Uterus (tissue), 4 donors: ENCODE measurements around the gene FYCO1. TPM values are rescaled to one million over a fixed set of nuclear protein-coding genes. Genes with fewer than 3 reads are reported as not detected.

Experiments
- DNase-seq, 2 donors: peaks; one replicate each; pipeline ENCODE4 v3.0.0-alpha.2; 2019 to 2020
- H3K27ac ChIP-seq, 2 donors: fragments of 200-600 bp; sonication (generic); 1 replicate in 1 of 2; 2 replicates in 1 of 2; pipeline ENCODE4 v1.5.1; 2016 to 2018
- H3K27me3 ChIP-seq, 2 donors: fragments of 200-600 bp; sonication (generic); one replicate each; pipeline ENCODE4 v1.5.1; 2018 to 2019; ENCODE audit warnings: control low read depth in 1 of 2
- H3K36me3 ChIP-seq, 2 donors: fragments of 200-600 bp; sonication (generic); one replicate each; pipeline ENCODE4 v1.5.1; 2019; ENCODE audit warnings: control low read depth in 1 of 2
- H3K4me1 ChIP-seq, 2 donors: fragments of 200-600 bp; sonication (generic); one replicate each; pipeline ENCODE4 v1.5.1; 2018 to 2019; ENCODE audit warnings: control low read depth in 1 of 2
- H3K4me3 ChIP-seq, 2 donors: fragments of 200-600 bp; sonication (generic); 1 replicate in 1 of 2; 2 replicates in 1 of 2; pipeline ENCODE4 v1.5.1; 2018 to 2019; ENCODE audit warnings: mild to moderate bottlenecking in 1 of 2
- H3K9me3 ChIP-seq, 2 donors: fragments of 200-600 bp; sonication (generic); one replicate each; pipeline ENCODE4 v1.5.1; 2019; ENCODE audit warnings: control low read depth in 1 of 2
- CTCF ChIP-seq, 4 experiments: fragments of 200-600 bp in 2 of 4; fragments of 450-650 bp in 2 of 4; sonication (generic) in 2 of 4; IDR thresholded peaks; one replicate each; pipeline ENCODE4 v1.5.1; 2016 to 2019; ENCODE audit warnings: antibody characterized with exemption in 4 of 4, mild to moderate bottlenecking in 2 of 4, moderate library complexity in 1 of 4
- POLR2A ChIP-seq, 2 donors: fragments of 450-650 bp; IDR thresholded peaks; one replicate each; pipeline ENCODE4 v1.6.1; 2016; ENCODE audit warnings: antibody characterized with exemption in 2 of 2, mild to moderate bottlenecking in 1 of 2, moderate library complexity in 1 of 2
- intact Hi-C: fragments of 100-400 bp; cut with DNase I; formaldehyde crosslinking; loops from one replicate; pipeline ENCODE4 v1.15.1; 2023; ENCODE audit warnings: low total_unique reads
- total RNA-seq, 4 donors: library from RNA; depleted of rRNA in 3 of 4; stranded (reverse); fragments of >200 nt in 3 of 4; gene quantifications; one replicate each; pipeline versions ENCODE4 v1.1.0 to v1.2.4, GENCODE V29; 2014 to 2023
- donor health status: DM: yes; HTN: yes; CAD: no.

Gene FYCO1
- total RNA-seq, 4 donors from 2014 or later = 16.5 to 74.4 (median 27.8) TPM

- Histone ChIP-seq H3K36me3 (no peaks in the 10 kb centered on the region), H3K4me3 (no peak overlapping the region), H3K27ac (peak overlapping the region; percentile 87 to 88), H3K9me3 (no peaks in the 10 kb centered on the region), H3K4me1 (peaks cover 0 to 14% of the 10 kb centered on the region in 2 donors), H3K27me3 (no peaks in the 10 kb centered on the region)
- intact Hi-C loops = no loop called here
- peak in 1 of 2 donors; percentile 57 for DNase-seq
- no peak for TF ChIP-seq POLR2A (IDR thresholded peaks at IDR 0.05)
- TF ChIP-seq CTCF (IDR thresholded peaks at IDR 0.05) = no peak
Measured at GRCh38 chr3:45968706-45969105, 26.9 kb downstream of the FYCO1 start.

GRCh38 chr3:45968149-45968548, 27.5 kb downstream of the FYCO1 start:
- peaks cover 0 to 13% of the 10 kb centered on the region in 2 donors for H3K4me1 ChIP-seq
- intact Hi-C loops = no loop called here
- peak overlapping the region; percentile 87 to 88 for H3K27ac ChIP-seq
- no peak for DNase-seq
- no peaks in the 10 kb centered on the region for H3K27me3 ChIP-seq
- no peaks in the 10 kb centered on the region for H3K36me3 ChIP-seq
- no peaks in the 10 kb centered on the region for H3K9me3 ChIP-seq
- no peak overlapping the region for H3K4me3 ChIP-seq
- TF ChIP-seq CTCF (IDR thresholded peaks at IDR 0.05) (no peak), POLR2A (IDR thresholded peaks at IDR 0.05) (no peak)

- no peak for TF ChIP-seq CTCF (IDR thresholded peaks at IDR 0.05)
- no peak for TF ChIP-seq POLR2A (IDR thresholded peaks at IDR 0.05)
- intact Hi-C loops = no loop called here
- Histone ChIP-seq H3K27me3 (no peaks in the 10 kb centered on the region), H3K36me3 (no peaks in the 10 kb centered on the region), H3K27ac (peak overlapping the region; percentile 87 to 88), H3K9me3 (no peaks in the 10 kb centered on the region), H3K4me1 (peaks cover 0 to 13% of the 10 kb centered on the region in 2 donors), H3K4me3 (no peak overlapping the region)
- no peak for DNase-seq
Measured at GRCh38 chr3:45967724-45968123, 27.9 kb downstream of the FYCO1 start.

GRCh38 chr3:45966950-45967640, 28.5 kb downstream of the FYCO1 start:
- TF ChIP-seq CTCF (IDR thresholded peaks at IDR 0.05) (no peak), POLR2A (IDR thresholded peaks at IDR 0.05) (no peak)
- Histone ChIP-seq H3K4me3 (no peak overlapping the region), H3K27ac (peak overlapping the region in 1 of 2 donors; percentile 88), H3K27me3 (no peaks in the 10 kb centered on the region), H3K36me3 (no peaks in the 10 kb centered on the region), H3K4me1 (peaks cover 0 to 13% of the 10 kb centered on the region in 2 donors), H3K9me3 (no peaks in the 10 kb centered on the region)
- no peak for DNase-seq
- intact Hi-C loops = no loop called here

GRCh38 chr3:45966371-45966791, 29.2 kb downstream of the FYCO1 start:
- no peak overlapping the region for H3K27ac ChIP-seq
- TF ChIP-seq POLR2A (IDR thresholded peaks at IDR 0.05) (no peak), CTCF (IDR thresholded peaks at IDR 0.05) (no peak)
- intact Hi-C loops = no loop called here
- peaks cover 0 to 8% of the 10 kb centered on the region in 2 donors for H3K4me1 ChIP-seq
- no peaks in the 10 kb centered on the region for H3K27me3 ChIP-seq
- no peaks in the 10 kb centered on the region for H3K9me3 ChIP-seq
- no peak for DNase-seq
- H3K36me3 ChIP-seq = no peaks in the 10 kb centered on the region
- no peak overlapping the region for H3K4me3 ChIP-seq
